ENCODE data around the gene DHRS13. TPM values are rescaled to one million over a fixed set of nuclear protein-coding genes. Genes with fewer than 3 reads are reported as not detected.

Gene DHRS13
- total and polyA plus RNA-seq, 2 donors (not counting 1 experiment from before 2014, with no cell fraction given) = 11.9 to 28.1 TPM

GRCh38 chr17:28944862-28945741 lies 42.2 kb upstream of the DHRS13 start:
- Histone ChIP-seq H3K79me2 (ENCODE audit: control insufficient read depth, insufficient read depth, low read length) (peaks cover 98% of the 10 kb centered on the region), H3K4me1 (ENCODE audit: control insufficient read depth in 2 of 2, insufficient read depth in 2 of 2, low read length in 2 of 2) (peaks cover 46 to 51% of the 10 kb centered on the region in 2 donors), H4K20me1 (ENCODE audit: control insufficient read depth, insufficient read depth, low read length, poor library complexity, severe bottlenecking) (peaks cover 69% of the 10 kb centered on the region), H3K27me3 (replicated peaks in 1 of 4; ENCODE audit: control extremely low read depth in 1 of 4, control insufficient read depth in 3 of 4, insufficient read depth in 4 of 4, low read length in 3 of 4) (no peaks in the 10 kb centered on the region), H3K4me3 (ENCODE audit: control extremely low read depth in 1 of 5, extremely low read depth in 1 of 5, insufficient read depth in 1 of 5, low read depth in 2 of 5, low read length in 4 of 5) (peak overlapping the region in 1 of 5 experiments; percentile 9), H3K9me3 (ENCODE audit: control extremely low read depth in 1 of 3, control insufficient read depth in 2 of 3, insufficient read depth in 1 of 3, low read length in 2 of 3) (no peaks in the 10 kb centered on the region), H3K36me3 (replicated peaks in 1 of 2; ENCODE audit: control extremely low read depth in 1 of 2, control insufficient read depth in 1 of 2, extremely low read depth in 1 of 2, insufficient read depth in 2 of 2, low read length in 1 of 2) (peaks cover 0 to 13% of the 10 kb centered on the region in 2 experiments), H3K27ac (ENCODE audit: low read length in 2 of 2) (peak overlapping the region; percentile 15 to 63), H2AFZ (ENCODE audit: insufficient read depth, low read depth, low read length, poor library complexity, severe bottlenecking) (no peak overlapping the region), H3K9ac (ENCODE audit: low read length) (peak overlapping the region; percentile 3), H3K4me2 (replicated peaks; ENCODE audit: low read depth, low read length, poor library complexity, severe bottlenecking) (peak overlapping the region; percentile 17)
- ChIA-PET CTCF (interaction anchor here (1.0 to 2.3 kb wide), 6 partner anchors 18 to 219 kb away, joined by 3 to 14 read pairs (median 4); partner anchors contain the start of gene TLCD1), POLR2A (no interaction called here)
- Mint-ChIP-seq H3K27me3 (no peaks in the 10 kb centered on the region), H3K27ac (peak overlapping the region; percentile 60), H3K4me3 (peak overlapping the region; percentile 61), H3K4me1 (peaks cover 75% of the 10 kb centered on the region), H3K9me3 (ENCODE audit: insufficient read depth) (no peaks in the 10 kb centered on the region)
- intact Hi-C loops (cut with micrococcal nuclease) = no loop called here
- WGBS (ENCODE audit: insufficient coverage) = 28% methylated on average over 4 of the region's 8 CpGs
- no peak for ATAC-seq (ENCODE audit: low read depth)
- TF ChIP-seq EZH2 (IDR thresholded peaks at IDR 0.05; ENCODE audit: borderline replicate concordance, insufficient read depth, low read depth, low read length, poor library complexity, severe bottlenecking) = no peak
- TF ChIP-seq CTCF (IDR thresholded peaks at IDR 0.05) = no peak
- no peak for DNase-seq

GRCh38 chr17:28944343-28944742 lies 41.5 kb upstream of the DHRS13 start:
- Histone ChIP-seq H3K36me3 (replicated peaks in 1 of 2; ENCODE audit: control extremely low read depth in 1 of 2, control insufficient read depth in 1 of 2, extremely low read depth in 1 of 2, insufficient read depth in 2 of 2, low read length in 1 of 2) (peaks cover 0 to 13% of the 10 kb centered on the region in 2 experiments), H3K4me3 (ENCODE audit: control extremely low read depth in 1 of 5, extremely low read depth in 1 of 5, insufficient read depth in 1 of 5, low read depth in 2 of 5, low read length in 4 of 5) (no peak overlapping the region), H3K27ac (ENCODE audit: low read length in 2 of 2) (no peak overlapping the region), H4K20me1 (ENCODE audit: control insufficient read depth, insufficient read depth, low read length, poor library complexity, severe bottlenecking) (peaks cover 73% of the 10 kb centered on the region), H3K27me3 (replicated peaks in 1 of 4; ENCODE audit: control extremely low read depth in 1 of 4, control insufficient read depth in 3 of 4, insufficient read depth in 4 of 4, low read length in 3 of 4) (no peaks in the 10 kb centered on the region), H3K9me3 (ENCODE audit: control extremely low read depth in 1 of 3, control insufficient read depth in 2 of 3, insufficient read depth in 1 of 3, low read length in 2 of 3) (no peaks in the 10 kb centered on the region), H2AFZ (ENCODE audit: insufficient read depth, low read depth, low read length, poor library complexity, severe bottlenecking) (no peak overlapping the region), H3K9ac (ENCODE audit: low read length) (no peak overlapping the region), H3K4me2 (replicated peaks; ENCODE audit: low read depth, low read length, poor library complexity, severe bottlenecking) (no peak overlapping the region), H3K4me1 (ENCODE audit: control insufficient read depth in 2 of 2, insufficient read depth in 2 of 2, low read length in 2 of 2) (peaks cover 46 to 58% of the 10 kb centered on the region in 2 donors), H3K79me2 (ENCODE audit: control insufficient read depth, insufficient read depth, low read length) (peaks cover 99% of the 10 kb centered on the region)
- Mint-ChIP-seq H3K4me1 (peaks cover 83% of the 10 kb centered on the region), H3K27me3 (no peaks in the 10 kb centered on the region), H3K4me3 (peak overlapping the region; percentile 33), H3K27ac (peak overlapping the region; percentile 4), H3K9me3 (ENCODE audit: insufficient read depth) (no peaks in the 10 kb centered on the region)
- ATAC-seq (ENCODE audit: low read depth) (no peak), DNase-seq (no peak)
- CTCF ChIA-PET = interaction anchor here (1.0 to 1.4 kb wide), 4 partner anchors 21 to 41 kb away, joined by 3 to 5 read pairs (median 3); no protein-coding TSS in a partner anchor
- POLR2A ChIA-PET = no interaction called here
- no peak for TF ChIP-seq CTCF (IDR thresholded peaks at IDR 0.05)
- TF ChIP-seq EZH2 (IDR thresholded peaks at IDR 0.05; ENCODE audit: borderline replicate concordance, insufficient read depth, low read depth, low read length, poor library complexity, severe bottlenecking) = no peak
- WGBS (ENCODE audit: insufficient coverage) = 97% methylated on average over 3 of the region's 4 CpGs
- intact Hi-C loops (cut with micrococcal nuclease) = no loop called here
